CD4-positive, alpha-beta T cell treated with Interleukin-10 for 1 hour (primary cell): Measurements from ENCODE around the gene KIF18B.
"Not testable (repeated sequence)": the region's sequence is repeated elsewhere in the genome, so short reads cannot be mapped to it uniquely, and the experiment has no call there.

Experiments
- DNase-seq: peaks from one replicate; pipeline ENCODE4 v3.0.0-alpha.2; 2020

Gene KIF18B

GRCh38 chr17:44968225-44969143 lies 20.9 kb upstream of the KIF18B start, which contains the start of gene C1QL1:
Gene C1QL1 (minus strand): TSS chr17:44968303. CDS start chr17:44968048, 255 bp downstream.
- DNase-seq: peak; percentile 88

- DNase-seq: no peak
Measured at GRCh38 chr17:44967907-44968224, 20.3 kb upstream of the KIF18B start.

GRCh38 chr17:44967026-44967906 lies 19.7 kb upstream of the KIF18B start:
- DNase-seq: no peak

GRCh38 chr17:44966348-44967025 lies 18.9 kb upstream of the KIF18B start:
- DNase-seq: no peak

GRCh38 chr17:44965481-44966234 lies 18.1 kb upstream of the KIF18B start:
- DNase-seq: no peak

GRCh38 chr17:44961921-44962350 lies 14.4 kb upstream of the KIF18B start:
- no peak for DNase-seq

- DNase-seq: no peak
Measured at GRCh38 chr17:44960691-44961090, 13.1 kb upstream of the KIF18B start.

- no peak for DNase-seq
Measured at GRCh38 chr17:44959821-44960531, 12.4 kb upstream of the KIF18B start.

GRCh38 chr17:44956998-44957981 lies 9.7 kb upstream of the KIF18B start:
- DNase-seq: no peak

GRCh38 chr17:44955674-44956425 lies 8.3 kb upstream of the KIF18B start:
- DNase-seq: no peak

- DNase-seq: no peak
Measured at GRCh38 chr17:44952946-44953475, 5.4 kb upstream of the KIF18B start.

- no peak for DNase-seq
Measured at GRCh38 chr17:44948315-44948795, 782 bp upstream of the KIF18B start.

- DNase-seq: not testable (repeated sequence)
Measured at GRCh38 chr17:44945652-44946051, 1.9 kb downstream of the KIF18B start.

- no peak for DNase-seq
Measured at GRCh38 chr17:44942456-44942855, 5.1 kb downstream of the KIF18B start.

- peak; percentile 8 for DNase-seq
Measured at GRCh38 chr17:44941712-44942331, 5.8 kb downstream of the KIF18B start.

- DNase-seq: no peak
Measured at GRCh38 chr17:44940768-44941167, 6.8 kb downstream of the KIF18B start.

GRCh38 chr17:44940317-44940716 lies 7.3 kb downstream of the KIF18B start:
- no peak for DNase-seq

GRCh38 chr17:44935116-44935515 lies 12.5 kb downstream of the KIF18B start:
- DNase-seq: no peak

GRCh38 chr17:44934745-44935105 lies 12.8 kb downstream of the KIF18B start:
- no peak for DNase-seq
